Muscle layer of duodenum (tissue), 2 donors: ENCODE measurements around the gene GALNT10.

Experiments
- H3K27ac ChIP-seq: one replicate; pipeline ENCODE4 v1.7.0; 2013; ENCODE audit warnings: mild to moderate bottlenecking, low read length
- H3K27me3 ChIP-seq: one replicate; pipeline ENCODE4 v1.7.0; 2013; ENCODE audit warnings: low read depth, mild to moderate bottlenecking, control low read depth, low read length
- H3K36me3 ChIP-seq, 2 donors: one replicate each; pipeline ENCODE4 v1.7.0; 2013; ENCODE audit warnings: low read length in 2 of 2, control low read depth in 1 of 2, mild to moderate bottlenecking in 1 of 2; ENCODE audit not compliant: insufficient read depth in 2 of 2, control insufficient read depth in 1 of 2
- H3K4me1 ChIP-seq, 2 donors: one replicate each; pipeline ENCODE4 v1.7.0; 2013; ENCODE audit warnings: low read length in 2 of 2, mild to moderate bottlenecking in 2 of 2, control low read depth in 1 of 2, moderate library complexity in 1 of 2; ENCODE audit not compliant: insufficient read depth in 2 of 2, control insufficient read depth in 1 of 2
- H3K4me3 ChIP-seq, 2 donors: one replicate each; pipeline ENCODE4 v1.7.0; 2013; ENCODE audit warnings: low read length in 2 of 2, low read depth in 1 of 2, mild to moderate bottlenecking in 1 of 2
- H3K9me3 ChIP-seq, 2 donors: one replicate each; pipeline ENCODE4 v1.7.0; 2013; ENCODE audit warnings: low read length in 2 of 2, control low read depth in 1 of 2, mild to moderate bottlenecking in 1 of 2; ENCODE audit not compliant: control insufficient read depth in 1 of 2
- donor health status: healthy.

GALNT10 gene

DNA sequence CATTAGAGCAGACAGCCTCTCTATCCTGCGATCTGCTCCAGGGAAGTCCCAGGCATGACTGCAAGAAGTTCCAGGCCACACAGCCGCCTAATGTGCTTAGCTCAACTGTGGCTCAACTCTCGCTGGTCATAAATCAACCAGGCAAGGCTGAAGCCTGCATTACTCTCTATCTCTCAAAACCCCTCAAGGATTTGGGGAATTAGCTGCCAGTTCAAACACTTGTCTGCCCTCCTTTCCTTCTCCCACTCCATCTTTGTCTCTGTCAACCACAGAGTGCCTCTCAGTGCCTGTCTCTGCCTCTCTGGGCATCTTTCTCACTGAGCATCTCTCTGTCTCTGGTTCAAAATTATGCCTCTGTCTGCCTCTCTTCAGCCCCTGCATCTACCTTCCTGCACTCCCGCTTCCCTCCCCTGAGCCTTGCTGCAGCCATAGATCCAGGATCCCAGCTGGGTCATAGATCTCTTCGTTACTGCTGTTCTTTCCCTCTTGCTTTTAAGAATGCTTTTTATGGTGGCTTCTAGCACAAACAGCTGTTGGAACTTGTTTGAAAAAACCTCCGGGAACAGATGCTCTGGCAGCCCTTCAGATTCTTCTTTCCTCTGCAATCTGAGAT, 27.9 kb upstream of the GALNT10 start:
- H3K36me3 ChIP-seq, result no peaks in the 10 kb centered on the region
- H3K4me1 ChIP-seq, result no peaks in the 10 kb centered on the region
- H3K4me3 ChIP-seq, result no peak overlapping the region
- H3K9me3 ChIP-seq, result no peaks in the 10 kb centered on the region
- H3K27me3 ChIP-seq, result no peaks in the 10 kb centered on the region
- H3K27ac ChIP-seq, result no peak overlapping the region

DNA sequence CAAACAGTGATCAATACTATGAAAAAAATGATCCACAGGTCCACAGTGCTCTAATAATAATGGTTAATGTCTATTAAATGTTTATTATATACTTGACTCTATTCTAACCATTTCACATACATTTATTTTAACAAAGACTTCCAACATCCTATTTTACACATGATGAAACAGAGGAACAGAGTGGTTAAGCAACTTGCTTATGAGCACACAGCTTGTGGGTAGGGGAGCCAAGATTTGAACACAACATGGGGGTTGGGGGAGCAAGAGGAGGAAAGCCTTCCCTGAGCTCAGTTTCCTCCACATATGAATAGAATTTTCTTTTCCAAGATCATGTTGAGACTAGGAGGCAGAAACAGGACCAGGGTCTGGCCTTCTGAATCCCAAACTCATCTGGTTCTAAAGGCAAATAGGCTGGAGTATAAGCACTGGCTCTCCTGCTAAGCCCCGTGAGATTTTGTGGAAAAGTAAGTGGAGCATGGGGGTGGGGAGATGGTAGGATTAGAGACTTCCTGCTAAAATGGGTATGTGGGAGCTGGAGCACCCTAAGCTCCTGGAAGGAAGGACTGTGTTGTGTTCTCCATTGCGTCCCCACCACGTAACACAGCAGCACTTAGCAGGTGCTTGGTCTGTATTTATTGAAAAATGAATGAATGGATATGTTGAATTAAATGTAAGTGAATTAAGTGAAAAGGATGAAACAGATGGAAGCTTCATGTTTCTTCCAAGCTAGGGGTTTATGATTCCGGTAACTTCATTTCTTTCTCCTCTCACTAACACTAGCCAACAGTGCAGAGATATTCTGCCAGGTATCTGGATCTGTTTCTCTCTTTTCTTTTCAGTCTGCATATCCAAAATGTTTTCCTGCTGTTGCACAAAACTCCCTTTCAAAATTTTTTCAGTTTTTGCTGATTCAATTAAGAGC, 26.9 kb upstream of the GALNT10 start:
- Histone ChIP-seq H3K27me3 (no peaks in the 10 kb centered on the region), H3K9me3 (no peaks in the 10 kb centered on the region), H3K27ac (no peak overlapping the region), H3K4me3 (no peak overlapping the region), H3K4me1 (no peaks in the 10 kb centered on the region), H3K36me3 (no peaks in the 10 kb centered on the region)

DNA sequence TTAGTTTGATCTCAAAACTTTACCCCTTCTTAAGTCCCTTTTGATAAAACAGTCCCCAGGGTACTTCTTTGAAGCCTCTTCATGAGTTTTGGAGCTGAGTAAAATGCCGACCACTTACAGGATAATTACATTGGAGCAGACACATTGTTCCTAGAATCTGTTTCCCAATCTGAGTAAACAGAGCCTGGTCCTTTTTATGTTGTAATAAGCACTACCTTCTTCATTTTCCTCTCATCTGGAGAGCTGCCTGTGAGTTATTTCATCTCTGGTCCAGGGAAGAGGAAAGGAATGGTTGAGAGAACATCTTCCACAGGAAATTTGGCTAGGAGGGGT, 26.3 kb upstream of the GALNT10 start:
- Histone ChIP-seq H3K27ac (no peak overlapping the region), H3K36me3 (no peaks in the 10 kb centered on the region), H3K4me3 (no peak overlapping the region), H3K9me3 (no peaks in the 10 kb centered on the region), H3K4me1 (no peaks in the 10 kb centered on the region), H3K27me3 (no peaks in the 10 kb centered on the region)

DNA sequence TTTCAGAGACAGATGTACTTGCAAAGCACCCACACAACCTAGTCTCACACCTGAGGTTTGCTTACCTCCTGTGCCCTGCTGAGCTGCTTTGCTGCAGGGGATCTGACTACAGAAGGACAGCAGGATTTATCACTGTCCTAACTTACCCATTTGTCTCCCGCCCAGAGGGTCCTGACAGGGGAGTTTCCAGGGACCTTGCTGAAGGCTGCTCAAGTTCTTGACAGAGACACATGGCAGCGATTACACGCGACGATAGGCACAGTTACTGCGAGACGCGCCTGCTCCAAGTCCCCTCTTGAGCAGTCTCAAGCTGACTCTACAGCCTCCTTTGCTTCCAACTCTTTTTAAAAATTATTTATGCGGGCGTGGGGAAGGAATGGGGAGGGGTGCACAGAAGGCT, 24.6 kb upstream of the GALNT10 start:
- no peaks in the 10 kb centered on the region for H3K4me1 ChIP-seq
- no peak overlapping the region for H3K4me3 ChIP-seq
- H3K27ac ChIP-seq, result no peak overlapping the region
- H3K36me3 ChIP-seq, result no peaks in the 10 kb centered on the region
- no peaks in the 10 kb centered on the region for H3K27me3 ChIP-seq
- H3K9me3 ChIP-seq, result no peaks in the 10 kb centered on the region

DNA sequence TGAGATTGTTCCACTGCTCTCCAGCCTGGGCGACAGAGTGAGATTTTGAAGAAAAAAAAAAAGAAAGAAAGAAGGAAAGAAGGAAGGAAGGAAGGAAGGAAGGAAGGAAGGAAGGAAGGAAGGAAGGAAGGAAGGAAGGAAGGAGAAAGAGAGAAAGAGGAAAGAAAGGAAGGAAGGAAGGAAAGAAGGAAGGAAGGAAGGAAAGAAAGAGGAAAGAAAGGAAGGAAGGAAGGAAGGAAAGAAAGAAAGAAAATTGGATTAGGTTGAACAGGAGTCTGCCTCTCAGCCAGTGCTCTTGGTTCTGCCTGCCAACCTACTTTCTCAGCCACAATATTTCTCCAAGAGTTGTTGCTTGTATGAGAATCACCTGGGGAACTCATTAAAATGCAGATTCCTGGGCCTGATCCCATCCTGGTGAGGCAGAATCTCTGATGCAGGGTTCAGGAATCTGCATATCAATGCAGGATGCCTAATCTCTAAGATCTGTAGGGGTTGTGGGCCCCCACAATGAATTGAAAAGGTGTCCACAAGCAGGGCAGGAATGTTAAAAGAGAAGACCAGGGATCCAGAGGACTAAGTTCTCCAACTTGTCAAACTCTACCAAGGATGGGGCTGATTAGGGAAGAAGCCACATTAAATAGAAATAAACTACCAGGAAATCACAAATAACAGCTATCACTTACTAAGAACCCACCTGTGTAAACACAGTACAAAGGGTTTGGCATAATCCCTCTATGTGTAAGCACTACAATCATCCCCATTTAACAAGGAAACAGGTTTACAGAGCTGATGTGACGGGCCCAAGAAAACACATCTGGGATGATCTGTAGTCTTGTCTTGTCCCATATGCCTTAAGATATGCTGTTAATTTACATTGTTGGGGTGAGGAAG, 23.4 kb upstream of the GALNT10 start:
- Histone ChIP-seq H3K36me3 (no peaks in the 10 kb centered on the region), H3K27ac (no peak overlapping the region), H3K4me3 (no peak overlapping the region), H3K27me3 (no peaks in the 10 kb centered on the region), H3K9me3 (no peaks in the 10 kb centered on the region), H3K4me1 (no peaks in the 10 kb centered on the region)

DNA sequence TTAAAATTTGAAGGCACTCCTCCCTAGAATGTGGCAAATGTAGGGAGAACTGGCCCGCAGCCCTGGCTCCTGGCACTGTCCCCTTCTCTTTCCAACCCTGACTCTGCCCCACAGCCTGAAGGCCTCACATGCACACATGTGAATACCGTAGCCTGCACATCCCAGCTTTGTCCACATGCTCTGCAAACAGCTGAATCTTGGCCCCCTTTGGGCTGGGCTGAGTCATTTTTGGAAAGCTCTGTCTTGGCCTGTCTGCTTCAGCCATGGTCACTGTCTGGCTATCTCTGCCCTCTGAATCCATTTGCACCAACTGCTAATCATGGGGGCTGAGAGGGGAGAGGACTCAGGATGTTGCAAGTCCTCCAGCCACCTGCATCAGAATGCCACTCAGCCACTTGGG, 22.1 kb upstream of the GALNT10 start:
- H3K9me3 ChIP-seq, result no peaks in the 10 kb centered on the region
- H3K4me1 ChIP-seq, result peaks cover 0 to 1% of the 10 kb centered on the region in 2 donors
- H3K4me3 ChIP-seq, result no peak overlapping the region
- no peaks in the 10 kb centered on the region for H3K36me3 ChIP-seq
- no peaks in the 10 kb centered on the region for H3K27me3 ChIP-seq
- no peak overlapping the region for H3K27ac ChIP-seq

DNA sequence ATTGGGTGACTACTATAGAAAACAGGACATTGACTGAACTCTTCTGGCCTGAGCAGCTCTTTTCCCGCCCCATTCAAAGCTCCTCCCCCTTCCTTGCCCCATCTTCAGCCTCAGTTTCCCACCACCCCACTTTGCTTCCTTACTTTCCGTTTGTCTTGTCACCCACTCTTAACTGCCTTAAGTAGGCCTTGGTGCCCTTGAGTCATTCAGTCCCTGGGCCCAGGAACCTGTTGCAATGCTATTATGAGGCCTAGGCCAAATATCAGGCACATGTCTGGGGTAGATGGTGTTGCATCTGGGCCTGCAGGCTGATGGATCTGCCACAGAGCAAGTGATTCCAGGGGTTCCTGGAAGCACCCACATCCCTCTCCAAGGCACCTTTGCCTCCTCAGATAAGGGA, 17.7 kb upstream of the GALNT10 start:
- Histone ChIP-seq H3K27ac (no peak overlapping the region), H3K4me1 (peaks cover 0 to 7% of the 10 kb centered on the region in 2 donors), H3K4me3 (no peak overlapping the region), H3K9me3 (no peaks in the 10 kb centered on the region), H3K27me3 (no peaks in the 10 kb centered on the region), H3K36me3 (no peaks in the 10 kb centered on the region)

DNA sequence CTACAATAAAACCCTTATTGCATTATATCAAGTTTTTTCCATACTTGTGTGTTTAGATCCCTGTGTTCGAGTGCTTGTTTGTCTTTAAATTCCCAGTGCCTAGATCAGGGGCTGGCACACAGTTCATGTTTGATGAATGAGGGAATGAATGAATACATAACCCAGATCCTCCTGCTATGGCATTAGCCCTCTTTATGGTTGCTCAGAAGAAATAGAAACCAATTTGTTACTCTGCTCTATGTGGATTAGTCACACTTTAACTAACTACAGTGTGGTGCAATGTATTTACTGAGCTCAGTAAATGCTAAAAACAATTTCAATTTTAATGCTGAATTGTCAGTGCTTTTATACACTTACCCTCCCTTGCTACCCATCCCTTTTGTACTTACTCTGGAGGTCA, 16.4 kb upstream of the GALNT10 start:
- Histone ChIP-seq H3K9me3 (no peaks in the 10 kb centered on the region), H3K27ac (no peak overlapping the region), H3K27me3 (no peaks in the 10 kb centered on the region), H3K4me1 (peaks cover 0 to 7% of the 10 kb centered on the region in 2 donors), H3K36me3 (no peaks in the 10 kb centered on the region), H3K4me3 (no peak overlapping the region)

DNA sequence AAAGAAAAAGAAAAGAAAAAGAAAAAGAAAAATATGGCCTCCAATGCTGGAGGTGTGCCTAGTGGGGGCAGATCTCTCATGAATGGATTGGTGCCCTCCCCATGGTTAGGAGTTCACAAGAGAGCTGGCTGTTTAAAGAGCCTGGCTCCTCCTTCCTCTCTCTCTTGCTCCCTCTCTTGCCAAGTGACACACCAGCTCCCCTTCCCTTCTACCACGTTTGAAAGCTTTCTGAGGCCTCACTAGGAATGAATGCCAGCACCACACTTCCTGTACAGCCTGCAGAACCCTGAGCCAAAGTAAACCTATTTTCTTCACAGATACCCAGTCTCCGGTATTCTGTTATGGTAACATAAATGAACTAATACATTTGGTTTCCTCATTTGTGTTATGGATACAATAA, 14.4 kb upstream of the GALNT10 start:
- H3K9me3 ChIP-seq, result no peaks in the 10 kb centered on the region
- H3K27me3 ChIP-seq, result no peaks in the 10 kb centered on the region
- H3K27ac ChIP-seq, result no peak overlapping the region
- H3K4me1 ChIP-seq, result peaks cover 0 to 7% of the 10 kb centered on the region in 2 donors
- H3K4me3 ChIP-seq, result no peak overlapping the region
- no peaks in the 10 kb centered on the region for H3K36me3 ChIP-seq

DNA sequence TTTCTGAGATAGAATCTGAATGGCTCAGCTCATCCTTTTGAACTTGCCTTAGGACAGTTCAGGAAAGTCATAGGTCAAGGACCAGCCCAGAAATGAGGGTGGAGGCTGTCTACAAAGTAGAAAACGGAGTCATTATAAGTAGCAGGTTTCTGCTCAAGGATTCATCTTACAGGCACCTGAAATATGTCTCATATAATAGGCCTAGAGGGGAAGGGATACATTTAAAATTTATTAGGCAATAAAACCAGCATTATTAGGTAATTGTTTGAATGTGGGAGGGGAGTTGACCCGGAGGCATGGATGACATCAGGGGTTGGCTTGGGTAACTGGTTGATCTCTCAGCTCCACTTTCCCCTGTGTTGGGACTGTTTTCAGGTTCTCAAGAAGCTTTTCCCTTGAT, 11.9 kb upstream of the GALNT10 start:
- H3K27ac ChIP-seq, result no peak overlapping the region
- peaks cover 0 to 3% of the 10 kb centered on the region in 2 donors for H3K4me1 ChIP-seq
- no peaks in the 10 kb centered on the region for H3K36me3 ChIP-seq
- H3K27me3 ChIP-seq, result no peaks in the 10 kb centered on the region
- no peak overlapping the region for H3K4me3 ChIP-seq
- no peaks in the 10 kb centered on the region for H3K9me3 ChIP-seq
